Type B pancreatic cell (in vitro differentiated cells): Measurements from ENCODE around the gene ZMYND8. TPM values are rescaled to one million over a fixed set of nuclear protein-coding genes. Genes with fewer than 3 reads are reported as not detected.

Experiments
- DNase-seq: peaks from one replicate; pipeline ENCODE4 v3.0.0; 2021; ENCODE audit warnings: mixed read lengths; ENCODE audit not compliant: unreplicated experiment; ENCODE audit errors: extremely low spot score
- H3K27ac Mint-ChIP-seq: 2 replicates; pipeline ENCODE4 v1.8.0; 2021; ENCODE audit warnings: mild to moderate bottlenecking, mixed read lengths
- H3K27me3 Mint-ChIP-seq: 2 replicates; pipeline ENCODE4 v1.8.0; 2021; ENCODE audit warnings: mixed read lengths
- H3K36me3 Mint-ChIP-seq: 2 replicates; pipeline ENCODE4 v1.8.0; 2021; ENCODE audit warnings: mixed read lengths
- H3K4me1 Mint-ChIP-seq: one replicate; pipeline ENCODE4 v1.8.0; 2021; ENCODE audit warnings: mixed read lengths; ENCODE audit not compliant: unreplicated experiment
- H3K4me3 Mint-ChIP-seq: 2 replicates; pipeline ENCODE4 v1.8.0; 2021; ENCODE audit warnings: mild to moderate bottlenecking, mixed read lengths
- H3K9me3 Mint-ChIP-seq: 2 replicates; pipeline ENCODE4 v1.8.0; 2021; ENCODE audit warnings: mixed read lengths
- CTCF ChIP-seq: fragments of 200-600 bp; sonication (generic); conservative IDR thresholded peaks from 2 replicates; pipeline ENCODE4 v1.5.0; 2021; ENCODE audit warnings: antibody characterized with exemption, mild to moderate bottlenecking
- total RNA-seq: library from RNA; stranded (reverse); gene quantifications from 2 replicates; pipeline ENCODE4 v1.2.1, GENCODE V29; 2021; ENCODE audit warnings: low replicate concordance

The ZMYND8 gene
- total RNA-seq, 1 donor from 2014 or later, result 58.9 TPM

- H3K36me3 Mint-ChIP-seq, result peaks cover 31% of the 10 kb centered on the region
- no peaks in the 10 kb centered on the region for H3K27me3 Mint-ChIP-seq
- no peak overlapping the region for H3K27ac Mint-ChIP-seq
- peaks cover 20% of the 10 kb centered on the region for H3K4me1 Mint-ChIP-seq
- no peaks in the 10 kb centered on the region for H3K9me3 Mint-ChIP-seq
- TF ChIP-seq CTCF, result no peak
- DNase-seq, result no peak
- H3K4me3 Mint-ChIP-seq, result no peak overlapping the region
Measured at GRCh38 chr20:47239719-47240067, 116.8 kb downstream of the ZMYND8 start.

- TF ChIP-seq CTCF, result no peak
- no peaks in the 10 kb centered on the region for H3K27me3 Mint-ChIP-seq
- no peak for DNase-seq
- no peak overlapping the region for H3K4me3 Mint-ChIP-seq
- no peaks in the 10 kb centered on the region for H3K9me3 Mint-ChIP-seq
- H3K27ac Mint-ChIP-seq, result no peak overlapping the region
- peaks cover 20% of the 10 kb centered on the region for H3K4me1 Mint-ChIP-seq
- H3K36me3 Mint-ChIP-seq, result peaks cover 33% of the 10 kb centered on the region
Measured at GRCh38 chr20:47238780-47239718, 117.5 kb downstream of the ZMYND8 start.

- Mint-ChIP-seq H3K9me3 (no peaks in the 10 kb centered on the region), H3K27ac (no peak overlapping the region), H3K36me3 (peaks cover 31% of the 10 kb centered on the region), H3K4me1 (peaks cover 9% of the 10 kb centered on the region), H3K27me3 (no peaks in the 10 kb centered on the region), H3K4me3 (no peak overlapping the region)
- no peak for TF ChIP-seq CTCF
- no peak for DNase-seq
Measured at GRCh38 chr20:47237715-47238114, 118.8 kb downstream of the ZMYND8 start.

- TF ChIP-seq CTCF, result no peak
- no peak overlapping the region for H3K27ac Mint-ChIP-seq
- no peaks in the 10 kb centered on the region for H3K9me3 Mint-ChIP-seq
- no peak for DNase-seq
- H3K27me3 Mint-ChIP-seq, result no peaks in the 10 kb centered on the region
- H3K4me3 Mint-ChIP-seq, result no peak overlapping the region
- H3K4me1 Mint-ChIP-seq, result peaks cover 8% of the 10 kb centered on the region
- peaks cover 27% of the 10 kb centered on the region for H3K36me3 Mint-ChIP-seq
Measured at GRCh38 chr20:47236639-47236900, 119.9 kb downstream of the ZMYND8 start.

GRCh38 chr20:47235853-47236638 is 120.5 kb downstream of the ZMYND8 start:
- Mint-ChIP-seq H3K36me3 (peaks cover 27% of the 10 kb centered on the region), H3K27me3 (no peaks in the 10 kb centered on the region), H3K4me1 (peaks cover 9% of the 10 kb centered on the region), H3K4me3 (no peak overlapping the region), H3K9me3 (no peaks in the 10 kb centered on the region), H3K27ac (no peak overlapping the region)
- TF ChIP-seq CTCF, result no peak
- no peak for DNase-seq
